SHP77 (cell line): ENCODE measurements around the gene APOL4.
"Not testable (repeated sequence)": the region's sequence is repeated elsewhere in the genome, so short reads cannot be mapped to it uniquely, and the experiment has no call there.

Experiments used
- DNase-seq, 2 experiments: peaks; one replicate each; lab custom pipeline; 2025; lab: John Stamatoyannopoulos, UW

Gene APOL4

GRCh38 chr22:36201630-36202319 is at the start of gene APOL4:
TSS of gene APOL4 (minus strand) at chr22:36201809. CDS start at chr22:36201734, 75 bp downstream.
- peak; percentile 38 to 61 for DNase-seq

- not testable (repeated sequence) for DNase-seq
These were observed 48.8 kb upstream of the APOL4 start for GRCh38 chr22:36250292-36250960.

- DNase-seq: no peak
These were observed 47.6 kb upstream of the APOL4 start for GRCh38 chr22:36249160-36249559.

GRCh38 chr22:36247955-36248354 is 46.3 kb upstream of the APOL4 start:
- no peak for DNase-seq

GRCh38 chr22:36246718-36247117 is 45.1 kb upstream of the APOL4 start:
- no peak for DNase-seq

GRCh38 chr22:36245805-36246356 is 44.3 kb upstream of the APOL4 start:
- no peak for DNase-seq

- no peak for DNase-seq
These were observed 43.1 kb upstream of the APOL4 start for GRCh38 chr22:36244522-36245391.

GRCh38 chr22:36243986-36244385 is 42.4 kb upstream of the APOL4 start:
- no peak for DNase-seq

- peak; percentile 91 to 96 for DNase-seq
These were observed 38.0 kb upstream of the APOL4 start, which contains the start of gene APOL2 for GRCh38 chr22:36239401-36240171. TSS of gene APOL2 (minus strand) at chr22:36239527. CDS start at chr22:36233162, 6,365 bp downstream.

- DNase-seq: no peak
These were observed 37.5 kb upstream of the APOL4 start for GRCh38 chr22:36239150-36239400.

GRCh38 chr22:36238373-36239149 is 37.0 kb upstream of the APOL4 start:
- no peak for DNase-seq

GRCh38 chr22:36237462-36238372 is 36.1 kb upstream of the APOL4 start:
- no peak for DNase-seq

- no peak for DNase-seq
These were observed 35.0 kb upstream of the APOL4 start for GRCh38 chr22:36236388-36237319.

GRCh38 chr22:36235585-36235984 is 34.0 kb upstream of the APOL4 start:
- no peak for DNase-seq

- no peak for DNase-seq
These were observed 33.3 kb upstream of the APOL4 start for GRCh38 chr22:36234919-36235318.

GRCh38 chr22:36234213-36234612 is 32.6 kb upstream of the APOL4 start:
- DNase-seq: no peak

GRCh38 chr22:36233796-36234195 is 32.2 kb upstream of the APOL4 start:
- no peak for DNase-seq

GRCh38 chr22:36232715-36233401 is 31.2 kb upstream of the APOL4 start:
- DNase-seq: no peak
